HepG2 (cell line): Measurements from ENCODE around the gene ANK3. TPM values are rescaled to one million over a fixed set of nuclear protein-coding genes. Genes with fewer than 3 reads are reported as not detected.
A peak's percentile ranks its signal among the peaks of the same experiment; 100 is the strongest.

Source experiments
- ATAC-seq: fragments of 200-7000 bp; cut with Tn5 transposase; 3 replicates; pipeline ENCODE4 v1.9.1; 2020; ENCODE audit warnings: mild to moderate bottlenecking, moderate library complexity
- BruUV-seq: library from RNA; stranded (reverse); fragments of 400-500 nt; replicated peaks from 2 replicates; lab custom pipeline; 2021; lab: Mats Ljungman, UMichigan
- CTCF ChIA-PET: fragments of 300-600 bp; formaldehyde crosslinking; extraction: SDS; loops from one replicate; lab custom pipeline; 2021; ENCODE audit warnings: low total read pairs, inconsistent platforms, low intra/inter-chr PET ratio; lab: Yijun Ruan, JAX
- POLR2A ChIA-PET: fragments of 350-600 bp; sonication (Branson Sonifier 250); formaldehyde crosslinking; loops from one replicate; lab custom pipeline; 2020; ENCODE audit warnings: antibody characterized with exemption, inconsistent platforms; lab: Yijun Ruan, JAX
- DNase-seq: peaks from one replicate; pipeline ENCODE4 v3.0.0-alpha.2; 2015; ENCODE audit warnings: low spot score
- FAIRE-seq: peaks from 3 replicates; lab custom pipeline; 2011; peaks lifted over from hg19 to GRCh38; lab: Jason Lieb, UNC
- H2AFZ ChIP-seq: one replicate; pipeline ENCODE4 v1.6.1; 2011; ENCODE audit warnings: low read length, inconsistent platforms
- H3K27ac ChIP-seq: fragments of 300-600 bp; 3 replicates; pipeline ENCODE4 v1.8.0; 2011; ENCODE audit warnings: mixed run types, mild to moderate bottlenecking, mixed read lengths, low read length, inconsistent platforms; ENCODE audit not compliant: insufficient read depth; ENCODE audit errors: extremely low read length
- H3K27me3 ChIP-seq, 2 experiments: fragments of 200-600 bp in 1 of 2; 2 replicates in 1 of 2; 3 replicates in 1 of 2; pipeline versions ENCODE4 v1.6.0 to v1.8.0; 2011; ENCODE audit warnings: low read length in 2 of 2, mild to moderate bottlenecking in 2 of 2, moderate library complexity in 2 of 2, inconsistent platforms in 1 of 2; ENCODE audit not compliant: insufficient read depth in 2 of 2, control insufficient read depth in 1 of 2
- H3K36me3 ChIP-seq, 2 experiments: fragments of 200-600 bp in 1 of 2; replicated peaks in 1 of 2; 2 replicates in 1 of 2; 3 replicates in 1 of 2; pipeline versions ENCODE4 v1.5.1 to v1.8.0; 2011; ENCODE audit warnings: low read length in 2 of 2, inconsistent platforms in 1 of 2; ENCODE audit not compliant: insufficient read depth in 2 of 2, control insufficient read depth in 1 of 2
- H3K4me1 ChIP-seq: 2 replicates; pipeline ENCODE4 v1.5.1; 2012; ENCODE audit warnings: low read length, inconsistent platforms; ENCODE audit not compliant: insufficient read depth
- H3K4me2 ChIP-seq: 2 replicates; pipeline ENCODE4 v1.6.0; 2011; ENCODE audit warnings: low read depth, low read length, inconsistent platforms
- H3K4me3 ChIP-seq, 3 experiments: fragments of 200-600 bp in 1 of 3; sonication (generic), shearing (Covaris generic) in 1 of 3; replicated peaks in 1 of 3; 2 replicates each; pipeline ENCODE4 v1.5.1; 2011 to 2016; ENCODE audit warnings: low read length in 3 of 3, inconsistent platforms in 2 of 3, low read depth in 2 of 3, mild to moderate bottlenecking in 2 of 3, control low read depth in 1 of 3, mixed read lengths in 1 of 3; ENCODE audit not compliant: insufficient read depth in 1 of 3
- H3K79me2 ChIP-seq: one replicate; pipeline ENCODE4 v1.6.1; 2011; ENCODE audit warnings: low read length, inconsistent platforms; ENCODE audit not compliant: insufficient read depth
- H3K9ac ChIP-seq: 2 replicates; pipeline ENCODE4 v1.6.0; 2011; ENCODE audit warnings: mild to moderate bottlenecking, low read depth, low read length, inconsistent platforms; ENCODE audit not compliant: insufficient read depth
- H3K9me3 ChIP-seq: 2 replicates; pipeline ENCODE4 v1.5.1; 2012; ENCODE audit warnings: mild to moderate bottlenecking, low read length
- H4K20me1 ChIP-seq: 2 replicates; pipeline ENCODE4 v1.6.0; 2011; ENCODE audit warnings: inconsistent platforms, mild to moderate bottlenecking, low read length, moderate library complexity; ENCODE audit not compliant: insufficient read depth
- MTA3 ChIP-seq: sonication (generic); formaldehyde crosslinking; IDR thresholded peaks from 2 replicates; pipeline ENCODE4 v1.4.0; 2020; ENCODE audit warnings: missing genetic modification reagents
- ZBTB40 ChIP-seq, 2 experiments: fragments of 450-650 bp in 1 of 2; sonication (generic) in 1 of 2; formaldehyde crosslinking in 1 of 2; IDR thresholded peaks; 2 replicates each; pipeline versions ENCODE4 v1.6.1 to v1.8.0; 2016 to 2022; ENCODE audit warnings: antibody characterized with exemption in 1 of 2, mild to moderate bottlenecking in 1 of 2, missing genetic modification reagents in 1 of 2
- WGBS: methylation state at CpG from one replicate; pipeline ENCODE4 v1.1.6; 2017; ENCODE audit warnings: low lambda C conversion rate; 5-methylcytosine and 5-hydroxymethylcytosine counted together
- in situ Hi-C: cut with HindIII; loops from 2 replicates; pipeline ENCODE4 v1.10.0; 2017; ENCODE audit warnings: low pct_unique_long_range_greater_than_20kb; ENCODE audit not compliant: extremely low pct_ligation_motif_present
- intact Hi-C: fragments of 100-400 bp; cut with micrococcal nuclease; formaldehyde crosslinking; loops from one replicate; pipeline ENCODE4 v1.10.0; 2022; ENCODE audit not compliant: unreplicated experiment
- polyA plus RNA-seq, 8 experiments: library from polyadenylated mRNA; depleted of rRNA in 3 of 8; stranded (reverse) in 7 of 8; unstranded in 1 of 8; fragments of >200 nt; fragmentation: Illumina TruSeq in 4 of 8; extraction: Trizol in 4 of 8; gene quantifications; 2 replicates each; pipeline versions ENCODE4 v1.2.1 to v1.2.3, GENCODE V29; 2011 to 2016; ENCODE audit warnings: low read depth in 4 of 8, missing spikeins in 1 of 8, mixed read lengths in 1 of 8; ENCODE audit not compliant: insufficient read depth in 1 of 8
- total RNA-seq, 5 experiments: library from RNA; depleted of rRNA; stranded (reverse); fragments of >200 nt; fragmentation: Illumina TruSeq; extraction: Trizol; gene quantifications; 2 replicates each; pipeline ENCODE4 v1.2.3, GENCODE V29; 2016; ENCODE audit warnings: low read depth in 1 of 5

ANK3 gene
- total and polyA plus RNA-seq, 2 of the 13 experiments (the other 11 are each of a cell fraction or from before 2014, with no cell fraction given) = not detected

DNA sequence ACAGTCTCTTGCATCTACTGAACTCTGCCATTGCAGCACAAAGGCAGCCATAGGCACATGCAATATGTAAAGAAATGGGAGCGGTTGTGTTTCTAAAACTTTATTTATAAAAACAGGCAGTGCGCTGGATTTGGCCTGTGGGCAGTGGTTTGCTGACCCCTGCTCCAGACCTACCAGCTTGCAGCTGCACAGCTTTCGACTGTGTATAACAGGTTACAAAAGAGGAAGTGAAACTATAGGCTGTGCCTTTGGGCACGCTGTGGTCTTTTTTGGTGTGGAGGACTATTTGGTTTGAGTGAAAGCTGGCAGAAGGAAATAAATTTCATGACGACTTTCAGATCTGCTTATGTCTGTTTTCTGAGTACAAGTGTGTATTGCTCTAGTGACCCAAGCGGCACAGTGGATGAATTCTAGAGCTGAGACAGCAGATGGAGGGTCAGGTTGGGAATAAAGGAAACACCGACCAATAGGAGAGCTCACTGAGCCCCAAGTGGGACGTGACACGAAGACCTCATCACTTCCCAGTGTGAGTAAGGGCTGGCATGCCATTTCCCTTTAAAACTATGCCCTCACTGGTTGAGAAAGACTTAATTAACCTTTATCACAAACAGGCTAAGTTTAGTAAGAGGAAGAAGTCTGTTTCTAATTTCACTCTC lies 152.7 kb downstream of the ANK3 start:
- H3K27me3 ChIP-seq = no peaks in the 10 kb centered on the region
- intact Hi-C loops = no loop called here

More for the DNA sequence above, 152.7 kb downstream of the ANK3 start:
- BruUV-seq = no TSS peak
- Histone ChIP-seq H4K20me1 (no peaks in the 10 kb centered on the region), H3K4me1 (no peaks in the 10 kb centered on the region), H3K4me2 (no peak overlapping the region; the same call in 1 of the 2 replicates), H3K27ac (no peak overlapping the region), H3K4me3 (no peak overlapping the region), H3K9me3 (no peaks in the 10 kb centered on the region), H3K9ac (no peak overlapping the region), H3K36me3 (no peaks in the 10 kb centered on the region), H3K79me2 (no peaks in the 10 kb centered on the region), H2AFZ (no peak overlapping the region)
- ATAC-seq = no peak
- in situ Hi-C loops = no loop called here
- WGBS = 25% methylated on average over 9 of the region's 9 CpGs
- POLR2A ChIA-PET = no interaction called here
- no peak for DNase-seq
- FAIRE-seq = no peak
- TF ChIP-seq ZBTB40 (IDR thresholded peaks at IDR 0.05) = no peak
- peak; percentile 81; the same call in 1 of the 2 replicates for TF ChIP-seq ZBTB40 (CRISPR knock-in tag; IDR thresholded peaks at IDR 0.05)
- TF ChIP-seq MTA3 (CRISPR knock-in tag) = no peak
- CTCF ChIA-PET = no interaction called here
